Left lung (tissue), 10 donors: ENCODE results near the gene CPT2. TPM values are rescaled to one million over a fixed set of nuclear protein-coding genes. Genes with fewer than 3 reads are reported as not detected.

ENCODE experiments used
- ATAC-seq: fragments of 200-7000 bp; cut with Tn5 transposase; one replicate; pipeline ENCODE4 v1.9.1; 2020; ENCODE audit warnings: moderate library complexity
- DNase-seq, 4 donors: peaks; one replicate each; pipeline ENCODE4 v3.0.0-alpha.2; 2013 to 2020
- H3K27ac ChIP-seq, 2 donors: fragments of 200-600 bp; sonication (generic) in 1 of 2; one replicate each; pipeline versions ENCODE4 v1.5.0 to v1.8.0; 2020 to 2021
- H3K27me3 ChIP-seq, 2 donors: fragments of 200-600 bp; sonication (generic) in 1 of 2; one replicate each; pipeline versions ENCODE4 v1.5.0 to v1.8.0; 2020 to 2021
- H3K36me3 ChIP-seq, 2 donors: fragments of 200-600 bp; sonication (generic) in 1 of 2; one replicate each; pipeline versions ENCODE4 v1.5.0 to v1.8.0; 2020 to 2021
- H3K4me1 ChIP-seq, 2 donors: fragments of 200-600 bp; one replicate each; pipeline ENCODE4 v1.8.0; 2021
- H3K4me3 ChIP-seq, 2 donors: fragments of 200-600 bp; sonication (generic) in 1 of 2; one replicate each; pipeline versions ENCODE4 v1.5.0 to v1.8.0; 2020 to 2021; ENCODE audit warnings: mild to moderate bottlenecking in 1 of 2
- H3K9me3 ChIP-seq, 2 donors: fragments of 200-600 bp; sonication (generic) in 1 of 2; one replicate each; pipeline versions ENCODE4 v1.5.0 to v1.8.0; 2020 to 2021
- CTCF ChIP-seq, 2 donors: fragments of 200-600 bp; sonication (generic) in 1 of 2; IDR thresholded peaks; one replicate each; pipeline versions ENCODE4 v1.5.0 to v1.8.0; 2021; ENCODE audit warnings: antibody characterized with exemption in 2 of 2
- intact Hi-C, 2 donors: fragments of 100-400 bp; cut with DNase I; formaldehyde crosslinking; loops; one replicate each; pipeline versions ENCODE4 v1.11.2 to v1.14.2; 2022
- polyA plus RNA-seq, 6 donors: library from polyadenylated mRNA; unstranded; fragments of 120-200 nt; gene quantifications; one replicate each; pipeline ENCODE4 v1.2.1, GENCODE V29; 2013; ENCODE audit not compliant: insufficient read length in 6 of 6
- total RNA-seq, 2 donors: library from RNA; stranded (reverse); fragmentation: NEBNext Ultra II Directional; extraction: Animal tissue kit (Norgen Biotek cat#: 25700); gene quantifications; one replicate each; pipeline ENCODE4 v1.2.1, GENCODE V29; 2021
- donor health status: DM: no; HTN: yes; CAD: no.
- donor health status: DM: no; HTN: no; CAD: no.

The CPT2 gene
- total and polyA plus RNA-seq, 8 donors, result 16.0 to 31.4 (median 18.3) TPM

GRCh38 chr1:53220962-53221286, 24.3 kb downstream of the CPT2 start:
- DNase-seq (no peak), ATAC-seq (no peak)
- peak overlapping the region; percentile 93 to 96 for H3K27ac ChIP-seq
- intact Hi-C loops, result no loop called here
- peak overlapping the region; percentile 80 to 86 for H3K4me3 ChIP-seq
- no peaks in the 10 kb centered on the region for H3K9me3 ChIP-seq
- peaks cover 4 to 25% of the 10 kb centered on the region in 2 donors for H3K4me1 ChIP-seq
- H3K36me3 ChIP-seq, result peaks cover 0 to 24% of the 10 kb centered on the region in 2 donors
- TF ChIP-seq CTCF (IDR thresholded peaks at IDR 0.05), result no peak
- H3K27me3 ChIP-seq, result no peaks in the 10 kb centered on the region

- peaks cover 4 to 38% of the 10 kb centered on the region in 2 donors for H3K36me3 ChIP-seq
- intact Hi-C loops, result no loop called here
- no peak for ATAC-seq
- no peak for DNase-seq
- peak overlapping the region; percentile 82 to 96 for H3K4me3 ChIP-seq
- H3K27me3 ChIP-seq, result no peaks in the 10 kb centered on the region
- no peaks in the 10 kb centered on the region for H3K9me3 ChIP-seq
- peak overlapping the region in 1 of 2 donors; percentile 80 for H3K27ac ChIP-seq
- H3K4me1 ChIP-seq, result peaks cover 10 to 31% of the 10 kb centered on the region in 2 donors
- no peak for TF ChIP-seq CTCF (IDR thresholded peaks at IDR 0.05)
Measured at GRCh38 chr1:53237638-53238037, 41.0 kb downstream of the CPT2 start.

- DNase-seq (peak; percentile 91 to 98 (median 96)), ATAC-seq (peak; percentile 99)
- intact Hi-C loops, result no loop called here
- Histone ChIP-seq H3K27me3 (no peaks in the 10 kb centered on the region), H3K27ac (peak within 1 kb of the TSS; percentile 36 to 80), H3K4me3 (peak within 1 kb of the TSS; percentile 82 to 96), H3K4me1 (peaks cover 10 to 31% of the 10 kb centered on the region in 2 donors), H3K36me3 (peaks cover 4 to 29% of the 10 kb centered on the region in 2 donors), H3K9me3 (no peaks in the 10 kb centered on the region)
- TF ChIP-seq CTCF (IDR thresholded peaks at IDR 0.05), result no peak
Measured at GRCh38 chr1:53238197-53239155, 41.9 kb downstream of the CPT2 start, which contains the start of gene MAGOH. MAGOH (minus strand) TSS chr1:53238518; CDS start chr1:53238448, 70 bp downstream.

- no peak for TF ChIP-seq CTCF (IDR thresholded peaks at IDR 0.05)
- Histone ChIP-seq H3K9me3 (no peaks in the 10 kb centered on the region), H3K27ac (no peak overlapping the region), H3K27me3 (no peaks in the 10 kb centered on the region), H3K4me3 (no peak overlapping the region), H3K4me1 (peaks cover 10 to 15% of the 10 kb centered on the region in 2 donors), H3K36me3 (peaks cover 0 to 11% of the 10 kb centered on the region in 2 donors)
- DNase-seq (no peak), ATAC-seq (no peak)
- intact Hi-C loops, result no loop called here
Measured at GRCh38 chr1:53241828-53242227, 45.2 kb downstream of the CPT2 start.

GRCh38 chr1:53242381-53242780, 45.8 kb downstream of the CPT2 start:
- Histone ChIP-seq H3K9me3 (no peaks in the 10 kb centered on the region), H3K27ac (no peak overlapping the region), H3K4me1 (peaks cover 5 to 9% of the 10 kb centered on the region in 2 donors), H3K4me3 (no peak overlapping the region), H3K27me3 (no peaks in the 10 kb centered on the region), H3K36me3 (peaks cover 0 to 12% of the 10 kb centered on the region in 2 donors)
- no peak for TF ChIP-seq CTCF (IDR thresholded peaks at IDR 0.05)
- intact Hi-C loops, result no loop called here
- DNase-seq (no peak), ATAC-seq (no peak)
